SK-N-MC (cell line): Measurements from ENCODE around the gene RNF187.

Experiments
- EZH2 ChIP-seq: fragments of 200-600 bp; sonication (generic); IDR thresholded peaks from one replicate; pipeline ENCODE4 v1.6.1; 2017; ENCODE audit warnings: antibody characterized with exemption
- POLR2AphosphoS5 ChIP-seq: IDR thresholded peaks from 2 replicates; pipeline ENCODE4 v1.6.1; 2012; ENCODE audit warnings: mild to moderate bottlenecking, low read depth, low read length, borderline replicate concordance

DNA sequence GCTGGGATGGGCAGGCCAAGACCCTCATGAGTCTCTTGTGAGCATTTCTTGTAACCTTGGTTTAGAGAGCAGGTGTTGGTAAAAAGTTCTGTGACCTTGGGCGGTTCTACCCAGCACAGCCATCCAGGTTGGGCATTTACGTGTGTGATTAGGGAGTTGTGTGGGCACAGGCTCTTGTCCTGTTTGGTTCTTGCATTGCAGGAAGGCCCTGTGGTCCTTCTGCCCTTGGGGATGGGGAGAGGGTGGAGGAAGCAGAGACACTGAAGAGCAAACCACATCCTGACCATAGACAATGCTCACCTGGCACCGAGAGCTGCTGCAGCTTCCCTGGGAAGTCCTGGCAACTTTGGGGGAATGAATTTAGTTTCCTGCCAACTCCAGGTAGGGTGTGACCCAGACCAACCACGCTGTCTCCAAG is 25.6 kb downstream of the RNF187 start:
- no peak for TF ChIP-seq EZH2
- no peak for TF ChIP-seq POLR2AphosphoS5
